IPS-18a (cell line): ENCODE results near the gene MAP3K4.

Experiments used
- H3K27ac ChIP-seq: one replicate; pipeline ENCODE4 v1.5.1; 2013; ENCODE audit warnings: low read length
- H3K27me3 ChIP-seq: one replicate; pipeline ENCODE4 v1.6.1; 2013; ENCODE audit warnings: mild to moderate bottlenecking, low read length; ENCODE audit not compliant: control insufficient read depth, insufficient read depth
- H3K36me3 ChIP-seq: one replicate; pipeline ENCODE4 v1.6.1; 2013; ENCODE audit warnings: low read depth, low read length; ENCODE audit not compliant: control insufficient read depth
- H3K4me1 ChIP-seq: one replicate; pipeline ENCODE4 v1.6.1; 2013; ENCODE audit warnings: low read depth, low read length; ENCODE audit not compliant: control insufficient read depth
- H3K4me3 ChIP-seq: one replicate; pipeline ENCODE4 v1.5.1; 2013; ENCODE audit warnings: low read length
- H3K9ac ChIP-seq: one replicate; pipeline ENCODE4 v1.6.1; 2013; ENCODE audit warnings: mild to moderate bottlenecking, low read length, moderate library complexity
- H3K9me3 ChIP-seq: one replicate; pipeline ENCODE4 v1.6.1; 2013; ENCODE audit warnings: low read depth, low read length; ENCODE audit not compliant: control insufficient read depth

Gene MAP3K4

DNA sequence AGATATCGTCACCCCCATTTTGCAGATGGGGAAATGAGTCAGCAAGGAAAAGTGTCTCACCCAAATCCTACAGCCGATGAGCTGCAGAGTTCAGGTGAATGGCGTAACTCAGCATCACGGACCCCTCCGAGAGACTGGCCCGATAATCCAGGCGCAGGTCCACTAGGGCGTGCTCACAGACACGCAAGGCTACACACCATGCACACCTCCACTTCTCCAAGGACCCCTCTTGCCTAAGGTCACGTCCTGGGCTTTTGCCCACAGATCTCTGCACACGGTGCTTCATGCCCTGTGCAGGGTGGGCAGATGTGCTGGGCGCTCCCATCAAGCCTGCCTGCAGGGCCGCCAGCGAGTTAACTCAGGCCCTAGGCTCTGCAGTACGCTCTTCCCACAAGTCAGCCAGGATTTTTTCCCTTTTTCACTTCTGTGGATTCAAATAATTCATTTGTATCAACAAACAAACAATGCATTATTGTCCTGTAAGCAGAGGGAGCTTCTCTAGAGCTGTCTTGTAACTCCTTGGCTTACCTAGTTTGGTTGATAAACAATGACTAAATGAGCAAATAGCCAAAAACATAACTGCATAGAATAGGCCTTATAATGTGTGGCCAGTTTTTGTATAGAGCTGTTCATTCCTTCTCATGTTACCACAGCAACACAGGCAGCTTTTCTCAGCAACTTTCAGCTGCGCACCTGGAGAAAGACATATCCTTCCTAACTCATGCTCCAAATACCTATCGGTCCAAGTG, 143.2 kb downstream of the MAP3K4 start:
- no peaks in the 10 kb centered on the region for H3K27me3 ChIP-seq
- peaks cover 28% of the 10 kb centered on the region for H3K36me3 ChIP-seq
- no peak overlapping the region for H3K27ac ChIP-seq
- H3K9me3 ChIP-seq: no peaks in the 10 kb centered on the region
- no peak overlapping the region for H3K9ac ChIP-seq
- H3K4me1 ChIP-seq: no peaks in the 10 kb centered on the region
- H3K4me3 ChIP-seq: no peak overlapping the region

GRCh38 chr6:161135695-161136591, 144.4 kb downstream of the MAP3K4 start:
- Histone ChIP-seq H3K4me3 (no peak overlapping the region), H3K9ac (no peak overlapping the region), H3K27ac (no peak overlapping the region), H3K4me1 (no peaks in the 10 kb centered on the region), H3K36me3 (peaks cover 28% of the 10 kb centered on the region), H3K27me3 (no peaks in the 10 kb centered on the region), H3K9me3 (no peaks in the 10 kb centered on the region)

DNA sequence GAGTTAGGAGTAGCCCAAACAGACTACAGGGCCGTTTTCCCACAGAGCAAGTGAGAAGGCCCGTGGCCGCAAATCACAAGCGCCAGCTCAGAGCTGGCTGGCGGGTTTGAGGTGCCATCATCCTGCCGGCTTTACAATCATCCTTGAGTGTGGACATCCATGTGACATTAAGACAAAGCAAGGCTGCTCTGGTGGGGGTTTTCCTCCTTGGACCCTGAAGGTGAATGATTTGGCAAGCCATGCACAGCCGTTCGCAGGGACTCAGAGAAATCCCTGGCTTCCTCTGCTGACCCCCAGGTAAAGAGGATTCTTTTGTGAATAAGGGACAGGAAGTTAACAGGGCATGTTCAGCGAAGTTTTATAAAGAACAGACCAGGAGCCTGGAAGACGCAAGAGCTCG, 145.1 kb downstream of the MAP3K4 start:
- no peak overlapping the region for H3K27ac ChIP-seq
- H3K36me3 ChIP-seq: peaks cover 27% of the 10 kb centered on the region

GRCh38 chr6:161137320-161137719, 145.8 kb downstream of the MAP3K4 start:
- H3K27ac ChIP-seq: no peak overlapping the region
- H3K4me3 ChIP-seq: no peak overlapping the region
- H3K36me3 ChIP-seq: peaks cover 23% of the 10 kb centered on the region
- no peak overlapping the region for H3K9ac ChIP-seq
- H3K27me3 ChIP-seq: no peaks in the 10 kb centered on the region
- no peaks in the 10 kb centered on the region for H3K4me1 ChIP-seq
- H3K9me3 ChIP-seq: no peaks in the 10 kb centered on the region

More for the DNA sequence above, 145.1 kb downstream of the MAP3K4 start:
- H3K9me3 ChIP-seq: no peaks in the 10 kb centered on the region
- no peaks in the 10 kb centered on the region for H3K27me3 ChIP-seq
- H3K9ac ChIP-seq: no peak overlapping the region
- H3K4me1 ChIP-seq: no peaks in the 10 kb centered on the region
- no peak overlapping the region for H3K4me3 ChIP-seq

GRCh38 chr6:161137839-161138542, 146.4 kb downstream of the MAP3K4 start:
- Histone ChIP-seq H3K27me3 (no peaks in the 10 kb centered on the region), H3K9ac (no peak overlapping the region), H3K9me3 (no peaks in the 10 kb centered on the region), H3K4me1 (no peaks in the 10 kb centered on the region), H3K36me3 (peaks cover 23% of the 10 kb centered on the region), H3K27ac (no peak overlapping the region), H3K4me3 (no peak overlapping the region)

DNA sequence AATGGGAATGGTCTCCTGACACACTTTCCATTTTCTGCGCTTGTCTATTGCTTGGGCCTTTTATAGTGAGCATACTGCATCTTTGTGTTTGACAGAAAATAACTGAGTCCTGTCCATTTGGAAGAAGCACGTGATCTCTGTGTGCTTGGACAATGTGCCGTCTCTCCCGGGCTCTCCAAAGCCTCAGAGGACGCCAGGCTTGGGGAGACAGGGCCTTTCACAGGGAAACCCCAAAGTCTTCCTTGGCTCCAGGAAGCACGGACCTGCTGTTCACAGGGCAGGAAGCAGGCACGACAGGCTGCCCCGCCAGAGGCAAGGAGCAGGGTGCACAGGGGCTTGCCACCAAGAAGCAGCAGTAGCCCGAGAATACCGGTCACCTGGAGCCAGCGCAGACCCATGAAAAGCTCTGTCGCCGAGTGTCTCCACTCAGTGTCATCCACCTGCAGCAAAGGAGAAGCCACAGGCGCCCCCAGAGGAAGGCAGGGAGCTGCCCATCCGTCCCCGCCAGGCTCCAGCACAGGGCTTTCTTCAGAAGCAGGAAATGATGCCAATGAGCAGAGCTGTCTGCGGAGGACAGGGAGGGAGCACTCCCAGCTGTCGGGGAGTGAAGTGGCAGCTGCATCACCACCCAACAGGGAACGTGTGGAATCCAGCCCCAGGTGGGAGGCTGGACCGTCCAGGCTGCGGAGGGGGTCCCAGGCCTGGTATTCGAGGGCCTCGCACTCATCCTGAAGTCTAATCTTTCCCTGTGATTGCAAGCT, 147.2 kb downstream of the MAP3K4 start:
- H3K4me1 ChIP-seq: no peaks in the 10 kb centered on the region
- no peaks in the 10 kb centered on the region for H3K27me3 ChIP-seq
- H3K9ac ChIP-seq: no peak overlapping the region
- no peaks in the 10 kb centered on the region for H3K9me3 ChIP-seq
- peaks cover 31% of the 10 kb centered on the region for H3K36me3 ChIP-seq
- no peak overlapping the region for H3K27ac ChIP-seq
- no peak overlapping the region for H3K4me3 ChIP-seq

- Histone ChIP-seq H3K9ac (no peak overlapping the region), H3K9me3 (no peaks in the 10 kb centered on the region), H3K36me3 (peaks cover 33% of the 10 kb centered on the region), H3K4me1 (no peaks in the 10 kb centered on the region), H3K4me3 (no peak overlapping the region), H3K27me3 (no peaks in the 10 kb centered on the region), H3K27ac (no peak overlapping the region)
Measured at GRCh38 chr6:161139304-161139765, 147.8 kb downstream of the MAP3K4 start.

- Histone ChIP-seq H3K36me3 (peaks cover 31% of the 10 kb centered on the region), H3K9me3 (no peaks in the 10 kb centered on the region), H3K9ac (no peak overlapping the region), H3K27ac (no peak overlapping the region), H3K4me1 (no peaks in the 10 kb centered on the region), H3K4me3 (no peak overlapping the region), H3K27me3 (no peaks in the 10 kb centered on the region)
Measured at GRCh38 chr6:161139766-161140553, 148.4 kb downstream of the MAP3K4 start.

DNA sequence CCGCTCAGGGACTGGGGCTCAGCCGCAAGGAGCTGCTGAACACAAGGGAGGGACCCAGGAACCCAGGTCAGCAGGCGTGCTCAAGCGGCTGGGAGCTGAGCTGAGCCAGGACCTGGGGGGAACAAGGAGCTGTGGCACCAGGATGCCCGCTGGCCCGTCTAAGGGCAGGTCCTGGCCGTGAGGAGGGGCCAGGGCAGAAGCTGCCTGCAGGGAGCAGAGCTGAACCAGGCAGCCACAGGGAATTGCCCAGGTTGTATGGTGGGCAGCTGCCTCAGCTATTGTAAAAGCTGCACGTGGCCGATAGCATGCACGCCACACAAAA, 148.9 kb downstream of the MAP3K4 start:
- Histone ChIP-seq H3K4me1 (no peaks in the 10 kb centered on the region), H3K27me3 (no peaks in the 10 kb centered on the region), H3K9me3 (no peaks in the 10 kb centered on the region), H3K4me3 (no peak overlapping the region), H3K27ac (no peak overlapping the region), H3K9ac (no peak overlapping the region), H3K36me3 (peaks cover 29% of the 10 kb centered on the region)

GRCh38 chr6:161141173-161141572, 149.6 kb downstream of the MAP3K4 start:
- H3K4me3 ChIP-seq: no peak overlapping the region
- no peaks in the 10 kb centered on the region for H3K9me3 ChIP-seq
- H3K9ac ChIP-seq: no peak overlapping the region
- no peak overlapping the region for H3K27ac ChIP-seq
- H3K4me1 ChIP-seq: no peaks in the 10 kb centered on the region
- no peaks in the 10 kb centered on the region for H3K27me3 ChIP-seq
- H3K36me3 ChIP-seq: peaks cover 33% of the 10 kb centered on the region
